Activated B cell treated with CpG ODN at 0.5 μM for 24 hours (primary cell): ENCODE measurements around the gene AGR2. TPM values are rescaled to one million over a fixed set of nuclear protein-coding genes. Genes with fewer than 3 reads are reported as not detected.
"Not testable (repeated sequence)": the region's sequence is repeated elsewhere in the genome, so short reads cannot be mapped to it uniquely, and the experiment has no call there.

Experiments
- ATAC-seq: fragments of 200-7000 bp; cut with Tn5 transposase; one replicate; pipeline ENCODE4 v1.10.0; 2021; ENCODE audit warnings: low read depth, mild to moderate bottlenecking, moderate library complexity
- CTCF ChIA-PET: fragments of 350-600 bp; sonication (Branson Sonifier 250); formaldehyde crosslinking; loops from one replicate; lab custom pipeline; 2021; ENCODE audit warnings: antibody characterized with exemption; lab: Charles Lee
- POLR2A ChIA-PET: fragments of 350-600 bp; sonication (Branson Sonifier 250); formaldehyde crosslinking; loops from one replicate; lab custom pipeline; 2021; ENCODE audit warnings: antibody characterized with exemption; lab: Charles Lee
- DNase-seq: peaks from one replicate; pipeline ENCODE4 v3.0.0; 2022
- H3K27ac Mint-ChIP-seq: one replicate; pipeline ENCODE4 v1.8.0; 2020; ENCODE audit warnings: mixed read lengths
- H3K27me3 Mint-ChIP-seq: one replicate; pipeline ENCODE4 v1.8.0; 2021; ENCODE audit warnings: mixed read lengths
- H3K36me3 Mint-ChIP-seq: one replicate; pipeline ENCODE4 v1.8.0; 2021; ENCODE audit warnings: low read depth, mixed read lengths
- H3K4me1 Mint-ChIP-seq: one replicate; pipeline ENCODE4 v1.8.0; 2021; ENCODE audit warnings: mixed read lengths
- H3K4me3 Mint-ChIP-seq: one replicate; pipeline ENCODE4 v1.8.0; 2020; ENCODE audit warnings: mild to moderate bottlenecking, mixed read lengths
- H3K9me3 Mint-ChIP-seq: one replicate; pipeline ENCODE4 v1.8.0; 2020; ENCODE audit warnings: mixed read lengths
- CTCF ChIP-seq: fragments of 200-600 bp; IDR thresholded peaks from one replicate; pipeline ENCODE4 v1.8.0; 2022; ENCODE audit warnings: antibody characterized with exemption, mild to moderate bottlenecking
- intact Hi-C: fragments of 100-400 bp; cut with micrococcal nuclease; formaldehyde crosslinking; loops from one replicate; pipeline ENCODE4 v1.15.1; 2024
- total RNA-seq: library from RNA; stranded (reverse); gene quantifications from 2 replicates; pipeline ENCODE4 v1.2.3, GENCODE V29; 2022

The AGR2 gene
- not detected in 2 replicates for total RNA-seq

- Mint-ChIP-seq H3K27ac (no peak within 1 kb of the TSS), H3K4me3 (no peak within 1 kb of the TSS), H3K27me3 (no peaks in the 10 kb centered on the region), H3K36me3 (no peaks in the 10 kb centered on the region), H3K4me1 (peaks cover 4% of the 10 kb centered on the region), H3K9me3 (no peaks in the 10 kb centered on the region)
- POLR2A ChIA-PET: no interaction called here
- DNase-seq (no peak), ATAC-seq (no peak)
- CTCF ChIA-PET: no interaction called here
- intact Hi-C loops: no loop called here
- no peak for TF ChIP-seq CTCF
Measured at GRCh38 chr7:16804674-16805439, at the start of gene AGR2. AGR2 (minus strand) TSS chr7:16804999; CDS start chr7:16801796, 3,203 bp downstream.

- ATAC-seq, POLR2A ChIA-PET, H3K36me3 Mint-ChIP-seq, DNase-seq, H3K9me3 Mint-ChIP-seq, H3K27me3 Mint-ChIP-seq, H3K4me3 Mint-ChIP-seq, intact Hi-C loops, CTCF ChIA-PET, H3K27ac Mint-ChIP-seq: not testable (repeated sequence)
- peaks cover 17% of the 10 kb centered on the region for H3K4me1 Mint-ChIP-seq
Measured at GRCh38 chr7:16853189-16853588, 48.4 kb upstream of the AGR2 start.

GRCh38 chr7:16851829-16852228, 47.0 kb upstream of the AGR2 start:
- Mint-ChIP-seq H3K27me3 (no peaks in the 10 kb centered on the region), H3K36me3 (no peaks in the 10 kb centered on the region), H3K4me3 (peak overlapping the region; percentile 59), H3K4me1 (peaks cover 17% of the 10 kb centered on the region), H3K9me3 (no peaks in the 10 kb centered on the region), H3K27ac (no peak overlapping the region)
- ATAC-seq (peak; percentile 72), DNase-seq (no peak)
- TF ChIP-seq CTCF: no peak
- POLR2A ChIA-PET: no interaction called here
- intact Hi-C loops: no loop called here
- CTCF ChIA-PET: no interaction called here

- POLR2A ChIA-PET: no interaction called here
- TF ChIP-seq CTCF: no peak
- peak overlapping the region; percentile 59 for H3K4me3 Mint-ChIP-seq
- no peaks in the 10 kb centered on the region for H3K36me3 Mint-ChIP-seq
- H3K9me3 Mint-ChIP-seq: no peaks in the 10 kb centered on the region
- CTCF ChIA-PET: no interaction called here
- H3K27ac Mint-ChIP-seq: no peak overlapping the region
- peak; percentile 70 for ATAC-seq
- no peaks in the 10 kb centered on the region for H3K27me3 Mint-ChIP-seq
- intact Hi-C loops: no loop called here
- DNase-seq: peak; percentile 16
- peaks cover 17% of the 10 kb centered on the region for H3K4me1 Mint-ChIP-seq
Measured at GRCh38 chr7:16850614-16851466, 46.0 kb upstream of the AGR2 start.

- Mint-ChIP-seq H3K27ac (no peak overlapping the region), H3K4me3 (no peak overlapping the region), H3K36me3 (no peaks in the 10 kb centered on the region), H3K4me1 (peaks cover 17% of the 10 kb centered on the region), H3K27me3 (no peaks in the 10 kb centered on the region), H3K9me3 (no peaks in the 10 kb centered on the region)
- intact Hi-C loops: no loop called here
- ChIA-PET CTCF (no interaction called here), POLR2A (no interaction called here)
- DNase-seq (no peak), ATAC-seq (no peak)
- TF ChIP-seq CTCF: no peak
Measured at GRCh38 chr7:16849296-16850148, 44.7 kb upstream of the AGR2 start.
